HFFc6 (cell line): ENCODE results near the gene PCGF3. TPM values are rescaled to one million over a fixed set of nuclear protein-coding genes. Genes with fewer than 3 reads are reported as not detected.
"Not testable (repeated sequence)": the region's sequence is repeated elsewhere in the genome, so short reads cannot be mapped to it uniquely, and the experiment has no call there.

ENCODE experiments used
- DNase-seq: peaks from one replicate; pipeline ENCODE4 v3.0.0-alpha.2; 2018
- H3K27ac Mint-ChIP-seq: 2 replicates; pipeline ENCODE4 v1.8.0; 2020; ENCODE audit warnings: mild to moderate bottlenecking, mixed read lengths
- H3K27me3 Mint-ChIP-seq: 2 replicates; pipeline ENCODE4 v1.8.0; 2021; ENCODE audit warnings: mild to moderate bottlenecking, moderate library complexity, mixed read lengths; ENCODE audit not compliant: insufficient read depth
- H3K36me3 Mint-ChIP-seq: 2 replicates; pipeline ENCODE4 v1.8.0; 2021; ENCODE audit warnings: low read depth, mixed read lengths
- H3K4me1 Mint-ChIP-seq: 2 replicates; pipeline ENCODE4 v1.8.0; 2020; ENCODE audit warnings: low read depth, mixed read lengths
- H3K4me3 Mint-ChIP-seq: 2 replicates; pipeline ENCODE4 v1.8.0; 2020; ENCODE audit warnings: mild to moderate bottlenecking, moderate library complexity, mixed read lengths
- H3K9me3 Mint-ChIP-seq: 2 replicates; pipeline ENCODE4 v1.8.0; 2020; ENCODE audit warnings: mild to moderate bottlenecking, mixed read lengths
- CTCF ChIP-seq: fragments of 200-600 bp; sonication (generic); IDR thresholded peaks from 2 replicates; pipeline ENCODE4 v1.5.0; 2021; ENCODE audit warnings: antibody characterized with exemption, mild to moderate bottlenecking
- total RNA-seq, 6 experiments: library from RNA; stranded (reverse); fragmentation: NEBNext Ultra II Directional; extraction: Animal tissue kit (Norgen Biotek cat#: 25700); gene quantifications; 2 replicates in 1 of 6; 3 replicates in 5 of 6; pipeline ENCODE4 v1.2.3, GENCODE V29; 2021

Gene PCGF3
- total RNA-seq, 6 experiments from 2014 or later: 28.5 to 34.5 (median 30.2) TPM

GRCh38 chr4:703336-704197, 2.1 kb upstream of the PCGF3 start:
- Mint-ChIP-seq H3K9me3 (no peaks in the 10 kb centered on the region), H3K36me3 (peaks cover 1% of the 10 kb centered on the region), H3K4me1 (peaks cover under 1% of the 10 kb centered on the region), H3K27me3 (peaks cover 12% of the 10 kb centered on the region), H3K27ac (no peak overlapping the region), H3K4me3 (no peak overlapping the region)
- DNase-seq: no peak
- TF ChIP-seq CTCF: no peak

- Mint-ChIP-seq H3K27ac (no peak overlapping the region), H3K4me1 (peaks cover 8% of the 10 kb centered on the region), H3K9me3 (no peaks in the 10 kb centered on the region), H3K36me3 (peaks cover 9% of the 10 kb centered on the region), H3K4me3 (no peak overlapping the region), H3K27me3 (peaks cover 11% of the 10 kb centered on the region)
- no peak for DNase-seq
- no peak for TF ChIP-seq CTCF
Measured at GRCh38 chr4:704198-704891, 1.3 kb upstream of the PCGF3 start.

DNA sequence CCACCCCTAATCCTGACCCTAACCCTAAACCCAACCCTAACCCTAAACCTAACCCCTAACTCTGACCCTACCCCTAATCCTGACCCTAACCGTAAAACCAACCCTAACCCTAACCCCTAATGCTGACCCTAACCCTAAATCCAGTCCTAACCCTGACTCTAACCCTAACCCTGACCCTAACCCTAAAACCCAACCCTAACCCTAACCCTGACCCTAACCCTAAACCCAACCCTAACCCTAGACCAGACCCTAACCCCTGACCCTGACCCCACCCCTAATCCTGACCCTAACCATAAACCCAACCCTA, 708 bp upstream of the PCGF3 start:
- Mint-ChIP-seq H3K4me3 (no peak overlapping the region), H3K9me3 (no peaks in the 10 kb centered on the region), H3K27ac (no peak overlapping the region), H3K4me1 (peaks cover 12% of the 10 kb centered on the region), H3K27me3 (peaks cover 9% of the 10 kb centered on the region), H3K36me3 (peaks cover 13% of the 10 kb centered on the region)
- TF ChIP-seq CTCF: no peak
- no peak for DNase-seq

DNA sequence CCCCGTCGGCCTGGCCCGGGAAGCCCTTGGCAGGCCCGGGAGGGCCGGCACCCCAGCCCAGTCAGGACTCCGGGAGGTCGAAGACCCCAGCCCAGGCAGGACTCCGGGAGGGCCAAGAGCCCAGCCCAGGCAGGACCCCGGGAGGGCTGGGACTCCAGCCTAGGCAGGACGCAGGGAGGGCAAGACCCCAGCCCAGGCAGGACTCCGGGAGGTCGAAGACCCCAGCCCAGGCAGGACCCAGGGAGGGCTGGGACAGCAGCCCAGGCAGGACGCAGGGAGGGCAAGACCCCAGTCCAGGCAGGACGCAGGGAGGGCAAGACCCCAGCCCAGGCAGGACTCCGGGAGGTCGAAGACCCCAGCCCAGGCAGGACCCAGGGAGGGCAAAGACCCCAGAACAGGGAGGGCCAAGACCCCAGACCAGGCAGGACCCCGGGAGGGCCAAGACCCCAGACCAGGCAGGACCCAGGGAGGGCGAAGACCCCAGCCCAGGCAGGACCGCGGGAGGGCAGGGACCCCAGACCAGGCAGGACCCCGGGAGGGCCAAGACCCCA, 526 bp downstream of the PCGF3 start:
- H3K9me3 Mint-ChIP-seq, H3K27ac Mint-ChIP-seq, H3K27me3 Mint-ChIP-seq, DNase-seq: not testable (repeated sequence)
- Mint-ChIP-seq H3K4me1 (peaks cover 12% of the 10 kb centered on the region), H3K4me3 (peak overlapping the region; percentile 46; the same call in 1 of the 2 replicates), H3K36me3 (peaks cover 22% of the 10 kb centered on the region)

- Mint-ChIP-seq H3K36me3 (peaks cover 22% of the 10 kb centered on the region), H3K27ac (no peak overlapping the region), H3K4me3 (peak overlapping the region; percentile 71), H3K4me1 (peaks cover 12% of the 10 kb centered on the region), H3K27me3 (peaks cover 6% of the 10 kb centered on the region), H3K9me3 (no peaks in the 10 kb centered on the region)
- no peak for DNase-seq
- no peak for TF ChIP-seq CTCF
Measured at GRCh38 chr4:706834-707598, 1.4 kb downstream of the PCGF3 start.
